Cardiac muscle cell (in vitro differentiated cells and primary cell): ENCODE results near the gene RSU1. TPM values are rescaled to one million over a fixed set of nuclear protein-coding genes. Genes with fewer than 3 reads are reported as not detected.

Experiments
- DNase-seq, 2 donors: peaks; one replicate each; pipeline versions ENCODE4 v3.0.0 to v3.0.0-alpha.2; 2010 to 2017; ENCODE audit warnings: low read depth in 1 of 2, low spot score in 1 of 2
- H3K27ac ChIP-seq: fragments of 200-600 bp; sonication (generic); 2 replicates; pipeline ENCODE4 v1.5.1; 2016
- H3K27me3 ChIP-seq: fragments of 200-600 bp; sonication (generic); 2 replicates; pipeline ENCODE4 v1.6.0; 2016; ENCODE audit warnings: control low read depth
- H3K36me3 ChIP-seq: fragments of 200-600 bp; sonication (generic); 2 replicates; pipeline ENCODE4 v1.5.1; 2016; ENCODE audit warnings: control low read depth
- H3K4me1 ChIP-seq: fragments of 200-600 bp; sonication (generic); 2 replicates; pipeline ENCODE4 v1.8.1; 2017; ENCODE audit warnings: low read depth, mild to moderate bottlenecking, mixed run types
- H3K4me3 ChIP-seq: fragments of 200-600 bp; sonication (generic); 2 replicates; pipeline ENCODE4 v1.5.1; 2016; ENCODE audit warnings: mild to moderate bottlenecking
- H3K9me3 ChIP-seq: fragments of 200-600 bp; sonication (generic); 2 replicates; pipeline ENCODE4 v1.5.1; 2017; ENCODE audit warnings: low read depth, mild to moderate bottlenecking, control low read depth
- polyA plus RNA-seq: library from polyadenylated mRNA; unstranded; fragments of >200 nt; fragmentation: Nextera tagmentation; extraction: Ambion mirVana; gene quantifications from 2 replicates; pipeline ENCODE4 v1.2.1, GENCODE V29; 2016
- total RNA-seq: library from RNA; depleted of rRNA; stranded (reverse); fragments of >200 nt; gene quantifications from 2 replicates; pipeline ENCODE4 v1.2.3, GENCODE V29; 2016
- TF ChIP-seq, protein P1 (sequence below): IDR thresholded peaks from 2 replicates; pipeline ENCODE4 v1.5.1; 2012; ENCODE audit warnings: low read depth, mild to moderate bottlenecking, low read length

Gene RSU1
- total and polyA plus RNA-seq, 2 experiments from 2014 or later = 18.4 to 69.7 TPM

- Histone ChIP-seq H3K27ac (no peak overlapping the region), H3K4me3 (no peak overlapping the region), H3K4me1 (no peaks in the 10 kb centered on the region), H3K9me3 (no peaks in the 10 kb centered on the region), H3K27me3 (no peaks in the 10 kb centered on the region), H3K36me3 (no peaks in the 10 kb centered on the region)
- TF ChIP-seq, protein P1, sequence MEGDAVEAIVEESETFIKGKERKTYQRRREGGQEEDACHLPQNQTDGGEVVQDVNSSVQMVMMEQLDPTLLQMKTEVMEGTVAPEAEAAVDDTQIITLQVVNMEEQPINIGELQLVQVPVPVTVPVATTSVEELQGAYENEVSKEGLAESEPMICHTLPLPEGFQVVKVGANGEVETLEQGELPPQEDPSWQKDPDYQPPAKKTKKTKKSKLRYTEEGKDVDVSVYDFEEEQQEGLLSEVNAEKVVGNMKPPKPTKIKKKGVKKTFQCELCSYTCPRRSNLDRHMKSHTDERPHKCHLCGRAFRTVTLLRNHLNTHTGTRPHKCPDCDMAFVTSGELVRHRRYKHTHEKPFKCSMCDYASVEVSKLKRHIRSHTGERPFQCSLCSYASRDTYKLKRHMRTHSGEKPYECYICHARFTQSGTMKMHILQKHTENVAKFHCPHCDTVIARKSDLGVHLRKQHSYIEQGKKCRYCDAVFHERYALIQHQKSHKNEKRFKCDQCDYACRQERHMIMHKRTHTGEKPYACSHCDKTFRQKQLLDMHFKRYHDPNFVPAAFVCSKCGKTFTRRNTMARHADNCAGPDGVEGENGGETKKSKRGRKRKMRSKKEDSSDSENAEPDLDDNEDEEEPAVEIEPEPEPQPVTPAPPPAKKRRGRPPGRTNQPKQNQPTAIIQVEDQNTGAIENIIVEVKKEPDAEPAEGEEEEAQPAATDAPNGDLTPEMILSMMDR = no peak
- DNase-seq = no peak
Measured at GRCh38 chr10:16602104-16602775, 215.0 kb downstream of the RSU1 start.

GRCh38 chr10:16599662-16600061, 217.6 kb downstream of the RSU1 start:
- H3K9me3 ChIP-seq = no peaks in the 10 kb centered on the region
- H3K4me1 ChIP-seq = no peaks in the 10 kb centered on the region
- DNase-seq = no peak
- H3K27me3 ChIP-seq = no peaks in the 10 kb centered on the region
- TF ChIP-seq, protein P1 = no peak
- H3K27ac ChIP-seq = no peak overlapping the region
- no peak overlapping the region for H3K4me3 ChIP-seq
- no peaks in the 10 kb centered on the region for H3K36me3 ChIP-seq

GRCh38 chr10:16597656-16598055, 219.6 kb downstream of the RSU1 start:
- Histone ChIP-seq H3K27me3 (no peaks in the 10 kb centered on the region), H3K4me1 (no peaks in the 10 kb centered on the region), H3K9me3 (no peaks in the 10 kb centered on the region), H3K27ac (no peak overlapping the region), H3K36me3 (no peaks in the 10 kb centered on the region), H3K4me3 (no peak overlapping the region)
- TF ChIP-seq, protein P1 = no peak
- peak in 1 of 2 donors; percentile 64 for DNase-seq

GRCh38 chr10:16592378-16592777, 224.8 kb downstream of the RSU1 start:
- no peak overlapping the region for H3K27ac ChIP-seq
- H3K4me1 ChIP-seq = no peaks in the 10 kb centered on the region
- no peaks in the 10 kb centered on the region for H3K9me3 ChIP-seq
- TF ChIP-seq, protein P1 = no peak
- H3K36me3 ChIP-seq = no peaks in the 10 kb centered on the region
- no peak for DNase-seq
- no peak overlapping the region for H3K4me3 ChIP-seq
- no peaks in the 10 kb centered on the region for H3K27me3 ChIP-seq

- H3K9me3 ChIP-seq = no peaks in the 10 kb centered on the region
- no peaks in the 10 kb centered on the region for H3K4me1 ChIP-seq
- H3K27ac ChIP-seq = no peak overlapping the region
- no peaks in the 10 kb centered on the region for H3K27me3 ChIP-seq
- H3K36me3 ChIP-seq = no peaks in the 10 kb centered on the region
- DNase-seq = no peak
- TF ChIP-seq, protein P1 = no peak
- no peak overlapping the region for H3K4me3 ChIP-seq
Measured at GRCh38 chr10:16586358-16587138, 230.7 kb downstream of the RSU1 start.
